GM12874 (cell line): Measurements from ENCODE around the gene CCDC188.

Experiments used
- TF ChIP-seq, protein P1 (sequence below): IDR thresholded peaks from 2 replicates; pipeline ENCODE4 v1.5.1; 2011; ENCODE audit warnings: low read depth, mild to moderate bottlenecking, control low read depth, low read length, moderate library complexity; ENCODE audit not compliant: insufficient read depth

The CCDC188 gene

DNA sequence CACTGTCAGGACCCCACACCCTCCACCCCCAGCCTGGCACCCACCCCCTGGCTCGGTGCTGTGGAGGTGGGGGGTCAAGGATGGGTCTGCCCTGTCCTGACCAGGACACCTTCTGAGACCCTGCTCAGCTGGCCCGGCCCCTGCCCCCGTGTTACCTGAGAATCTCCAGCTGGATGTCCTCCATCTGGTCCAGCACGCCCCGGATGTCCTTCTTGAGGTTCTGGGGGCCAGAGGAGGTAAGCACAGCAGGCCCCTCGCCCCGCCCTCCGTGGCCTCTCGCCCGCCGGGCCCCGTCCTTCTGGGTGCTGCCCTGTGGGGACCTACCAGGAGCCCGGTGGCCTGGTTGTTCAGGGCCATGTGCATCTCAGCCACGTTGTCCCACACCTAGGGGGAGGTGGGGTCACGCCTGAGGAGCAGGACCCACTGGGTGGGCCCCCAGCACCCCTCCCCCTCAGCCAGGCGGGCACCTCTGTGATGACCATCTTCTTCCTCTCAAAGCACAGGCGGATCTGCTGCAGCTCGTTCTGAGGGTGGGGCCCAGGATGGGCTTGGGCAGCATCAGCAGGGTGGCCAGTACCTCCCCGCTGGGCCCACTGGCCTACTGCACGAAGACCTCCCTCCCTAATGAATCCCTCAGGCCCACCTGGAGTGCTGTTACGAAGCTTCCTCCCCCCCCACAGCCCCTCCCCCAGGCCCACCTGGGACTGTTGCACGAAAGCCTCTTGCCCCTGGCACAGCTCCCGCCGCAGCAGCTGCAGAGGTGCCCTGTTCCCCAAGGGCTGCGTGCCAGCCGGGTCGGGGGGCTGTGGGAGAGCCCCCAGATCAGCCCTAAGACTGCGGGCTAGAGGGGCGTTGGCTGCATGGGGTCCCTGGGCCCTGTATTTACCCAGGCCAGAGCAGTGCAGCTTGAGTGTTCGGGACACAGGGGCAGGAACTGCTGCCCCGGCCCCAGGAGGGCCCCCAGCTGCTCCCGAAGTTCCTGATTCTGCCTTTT, 1.3 kb downstream of the CCDC188 start:
- TF ChIP-seq, protein P1, sequence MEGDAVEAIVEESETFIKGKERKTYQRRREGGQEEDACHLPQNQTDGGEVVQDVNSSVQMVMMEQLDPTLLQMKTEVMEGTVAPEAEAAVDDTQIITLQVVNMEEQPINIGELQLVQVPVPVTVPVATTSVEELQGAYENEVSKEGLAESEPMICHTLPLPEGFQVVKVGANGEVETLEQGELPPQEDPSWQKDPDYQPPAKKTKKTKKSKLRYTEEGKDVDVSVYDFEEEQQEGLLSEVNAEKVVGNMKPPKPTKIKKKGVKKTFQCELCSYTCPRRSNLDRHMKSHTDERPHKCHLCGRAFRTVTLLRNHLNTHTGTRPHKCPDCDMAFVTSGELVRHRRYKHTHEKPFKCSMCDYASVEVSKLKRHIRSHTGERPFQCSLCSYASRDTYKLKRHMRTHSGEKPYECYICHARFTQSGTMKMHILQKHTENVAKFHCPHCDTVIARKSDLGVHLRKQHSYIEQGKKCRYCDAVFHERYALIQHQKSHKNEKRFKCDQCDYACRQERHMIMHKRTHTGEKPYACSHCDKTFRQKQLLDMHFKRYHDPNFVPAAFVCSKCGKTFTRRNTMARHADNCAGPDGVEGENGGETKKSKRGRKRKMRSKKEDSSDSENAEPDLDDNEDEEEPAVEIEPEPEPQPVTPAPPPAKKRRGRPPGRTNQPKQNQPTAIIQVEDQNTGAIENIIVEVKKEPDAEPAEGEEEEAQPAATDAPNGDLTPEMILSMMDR, result no peak

DNA sequence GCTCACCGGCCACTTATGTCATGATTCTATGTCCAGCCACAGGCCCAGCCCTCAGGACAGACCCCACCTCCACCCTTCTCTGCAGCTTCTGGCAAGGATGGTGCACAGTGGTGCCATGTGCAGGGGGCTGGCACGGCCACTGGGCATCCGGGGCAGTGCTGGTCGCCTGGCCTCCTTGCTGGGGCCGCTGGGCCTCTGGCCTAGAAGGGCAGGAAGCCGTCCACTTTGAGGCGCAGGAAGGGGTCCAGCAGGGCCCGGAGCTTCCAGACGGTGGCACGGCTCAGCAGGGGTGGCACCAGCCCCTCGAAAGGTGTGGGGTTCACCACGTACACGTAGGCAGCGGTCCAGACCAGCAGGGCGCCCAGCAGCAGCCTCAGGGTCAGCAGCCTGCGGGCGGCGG, 2.4 kb downstream of the CCDC188 start:
- TF ChIP-seq, protein P1, result no peak

DNA sequence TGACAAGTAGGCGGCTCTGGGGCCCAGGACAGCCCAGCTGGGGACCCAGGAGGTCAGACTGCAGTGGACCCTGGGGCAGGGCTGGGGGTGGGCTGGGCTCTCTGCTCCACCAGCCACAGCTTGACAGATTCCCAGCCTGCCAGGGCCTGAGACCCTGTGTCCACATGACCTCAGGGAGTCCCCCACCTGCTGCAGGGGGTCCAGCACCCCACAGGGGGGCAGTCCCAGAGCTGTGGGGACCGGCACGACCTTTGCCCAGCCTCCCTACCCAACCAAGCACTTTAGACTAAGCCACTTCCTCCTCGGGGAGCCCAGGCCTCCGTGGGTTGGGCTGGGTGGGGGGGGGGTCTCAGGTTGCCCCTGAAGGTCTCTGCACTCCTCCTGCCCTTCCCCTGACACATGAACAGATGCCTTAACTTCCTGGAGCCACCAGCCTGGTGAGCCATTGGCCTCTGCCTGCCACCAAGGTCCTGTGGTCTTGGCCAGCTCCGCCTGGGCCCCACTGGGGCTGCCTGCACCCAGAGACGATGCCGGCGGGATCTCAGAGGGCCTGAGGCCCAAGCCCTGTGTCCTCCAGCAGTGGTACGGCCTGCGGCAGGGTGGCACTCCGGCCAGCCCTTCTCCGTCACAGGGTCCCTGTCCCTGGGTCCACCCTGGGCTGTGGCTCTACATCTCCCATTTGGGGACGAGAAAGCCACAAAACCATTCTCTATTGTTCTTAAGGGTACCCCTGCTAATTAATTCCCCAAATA, 3.4 kb downstream of the CCDC188 start:
- TF ChIP-seq, protein P1, result no peak

DNA sequence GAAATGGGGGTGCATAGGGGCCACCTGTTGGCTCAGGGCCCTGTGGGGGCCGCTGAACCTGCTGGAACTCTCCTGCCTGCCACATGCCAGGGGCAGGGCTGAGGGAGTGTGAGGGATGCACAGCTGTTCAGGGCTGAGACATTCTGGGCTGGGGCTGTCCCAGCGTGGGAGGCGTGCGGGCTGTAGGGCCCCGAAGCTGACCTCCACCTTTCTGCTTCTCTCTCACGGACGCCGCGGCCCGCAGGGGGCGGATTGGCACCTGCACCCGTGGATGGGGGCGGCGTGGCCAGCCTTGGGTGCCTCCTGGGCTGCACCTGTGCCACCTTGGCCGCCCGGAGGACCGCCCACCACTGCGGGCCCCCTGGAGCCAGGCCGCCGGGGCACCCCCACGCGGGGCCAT, 4.1 kb downstream of the CCDC188 start:
- TF ChIP-seq, protein P1, result no peak

DNA sequence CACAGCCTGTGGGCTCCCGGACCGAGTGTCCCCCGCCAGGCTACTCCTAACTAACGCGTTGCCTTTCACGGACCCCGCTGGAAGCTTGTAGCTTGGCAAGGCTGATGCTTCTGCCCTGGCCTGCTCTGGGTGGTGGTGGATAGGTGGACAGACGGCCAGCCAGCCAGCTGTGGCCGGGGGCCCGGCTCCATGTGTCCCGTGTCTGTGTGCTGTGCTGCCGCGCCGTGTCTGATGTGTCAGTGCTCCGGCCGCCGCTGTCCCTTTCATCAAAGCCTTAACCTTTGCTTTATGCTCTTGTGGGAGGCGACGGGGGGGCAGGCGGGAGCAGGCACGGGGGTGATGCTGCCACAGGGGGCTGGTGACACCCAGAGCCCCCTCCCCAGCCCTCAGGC, 5.0 kb downstream of the CCDC188 start:
- TF ChIP-seq, protein P1, result no peak

DNA sequence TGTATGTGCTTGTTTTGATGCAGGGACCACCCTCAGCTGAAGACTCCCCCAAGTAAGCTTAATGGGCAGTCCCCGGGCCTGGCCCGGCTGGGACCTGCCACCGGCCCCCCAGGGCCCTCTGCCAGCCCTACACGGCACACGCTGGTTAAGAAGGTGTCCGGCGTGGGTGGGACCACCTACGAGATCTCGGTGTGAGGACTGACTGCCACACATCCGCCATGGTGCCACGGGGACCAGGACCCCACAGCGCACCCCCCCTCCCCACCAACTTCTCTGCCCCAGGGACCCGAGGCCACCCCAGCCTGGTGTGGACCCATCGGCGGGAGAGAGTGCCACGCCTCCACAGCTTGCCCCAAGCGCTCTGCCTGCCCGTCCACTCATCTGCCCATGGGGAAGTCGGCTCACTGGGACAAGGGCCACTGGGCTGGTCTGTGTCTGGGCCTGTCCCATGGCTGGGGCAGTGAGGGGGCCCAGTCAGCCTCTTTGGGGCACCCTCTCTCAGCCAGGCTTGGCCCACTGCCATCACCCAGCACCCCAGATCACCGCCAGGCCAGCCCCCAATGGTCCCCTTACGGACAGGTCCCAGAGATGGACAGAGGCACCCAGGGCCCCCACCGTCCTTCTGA, 5.5 kb downstream of the CCDC188 start:
- TF ChIP-seq, protein P1, result no peak
